HG02571 (cell line): ENCODE results near the gene COLGALT1.

ENCODE experiments used
- ATAC-seq: cut with Tn5 transposase; IDR thresholded peaks from one replicate; pipeline ENCODE4 v1.9.1; 2021; ENCODE audit warnings: mild to moderate bottlenecking, moderate library complexity; ENCODE audit not compliant: unreplicated experiment

The COLGALT1 gene

GRCh38 chr19:17617807-17618192, 62.4 kb downstream of the COLGALT1 start:
- ATAC-seq = no peak

- no peak for ATAC-seq
Measured at GRCh38 chr19:17618281-17618903, 62.9 kb downstream of the COLGALT1 start.

GRCh38 chr19:17618936-17619335, 63.5 kb downstream of the COLGALT1 start:
- ATAC-seq = no peak

GRCh38 chr19:17620696-17621095, 65.2 kb downstream of the COLGALT1 start:
- ATAC-seq = no peak

- ATAC-seq = no peak
Measured at GRCh38 chr19:17623224-17623935, 67.9 kb downstream of the COLGALT1 start.

- ATAC-seq = no peak
Measured at GRCh38 chr19:17624314-17624991, 69.0 kb downstream of the COLGALT1 start.

- no peak for ATAC-seq
Measured at GRCh38 chr19:17625043-17625442, 69.6 kb downstream of the COLGALT1 start.

- ATAC-seq = no peak
Measured at GRCh38 chr19:17625980-17626379, 70.5 kb downstream of the COLGALT1 start.

- no peak for ATAC-seq
Measured at GRCh38 chr19:17626456-17627015, 71.1 kb downstream of the COLGALT1 start.

GRCh38 chr19:17627161-17627560, 71.7 kb downstream of the COLGALT1 start:
- ATAC-seq = no peak

GRCh38 chr19:17627921-17628320, 72.5 kb downstream of the COLGALT1 start:
- no peak for ATAC-seq

GRCh38 chr19:17629760-17630159, 74.3 kb downstream of the COLGALT1 start:
- ATAC-seq = no peak

- ATAC-seq = no peak
Measured at GRCh38 chr19:17632577-17632976, 77.1 kb downstream of the COLGALT1 start.
